GM12878 (cell line): ENCODE data around the gene ACOT6. TPM values are rescaled to one million over a fixed set of nuclear protein-coding genes. Genes with fewer than 3 reads are reported as not detected.
"Not testable (repeated sequence)": the region's sequence is repeated elsewhere in the genome, so short reads cannot be mapped to it uniquely, and the experiment has no call there.

Experiments used
- ATAC-seq: fragments of 200-7000 bp; cut with Tn5 transposase; 3 replicates; pipeline ENCODE4 v1.9.1; 2020; ENCODE audit warnings: mild to moderate bottlenecking, moderate library complexity
- BruUV-seq: library from RNA; stranded (reverse); fragments of 400-500 nt; replicated peaks from 2 replicates; lab custom pipeline; 2021; lab: Mats Ljungman, UMichigan
- CTCF ChIA-PET: fragments of 300-600 bp; sonication (Branson Sonifier 250); formaldehyde crosslinking; extraction: SDS; loops from one replicate; lab custom pipeline; 2021; ENCODE audit warnings: inconsistent platforms; lab: Yijun Ruan, JAX
- POLR2A ChIA-PET: fragments of 350-600 bp; formaldehyde crosslinking; extraction: SDS; loops from one replicate; lab custom pipeline; 2021; ENCODE audit warnings: inconsistent platforms; lab: Charles Lee
- RAD21 ChIA-PET: fragments of 300-600 bp; sonication (Branson Sonifier 250); formaldehyde crosslinking; loops from one replicate; lab custom pipeline; 2023; ENCODE audit warnings: antibody characterized with exemption; ENCODE audit not compliant: unreplicated experiment; lab: Charles Lee
- SMC1A ChIA-PET: fragments of 300-600 bp; sonication (Branson Sonifier 250); formaldehyde crosslinking; loops from one replicate; lab custom pipeline; 2023; ENCODE audit not compliant: unreplicated experiment, uncharacterized antibody; lab: Charles Lee
- DNase-seq: peaks from one replicate; pipeline ENCODE4 v3.0.0-alpha.2; 2011; ENCODE audit warnings: low read depth, low spot score
- FAIRE-seq: peaks from 3 replicates; lab custom pipeline; 2011; peaks lifted over from hg19 to GRCh38; lab: Jason Lieb, UNC
- H2AFZ ChIP-seq: 2 replicates; pipeline ENCODE4 v1.6.0; 2011; ENCODE audit warnings: low read depth, low read length, control low read depth; ENCODE audit not compliant: control insufficient read depth
- H3K27ac ChIP-seq: 2 replicates; pipeline ENCODE4 v1.5.1; 2011; ENCODE audit warnings: control low read depth; ENCODE audit not compliant: control insufficient read depth, insufficient read depth
- H3K27me3 ChIP-seq, 2 experiments: replicated peaks in 1 of 2; 2 replicates each; pipeline versions ENCODE4 v1.6.0 to v1.6.1; 2011; ENCODE audit warnings: low read length in 1 of 2; ENCODE audit not compliant: control insufficient read depth in 2 of 2, insufficient read depth in 2 of 2
- H3K36me3 ChIP-seq, 2 experiments: 2 replicates each; pipeline ENCODE4 v1.5.1; 2011; ENCODE audit warnings: low read length in 1 of 2; ENCODE audit not compliant: control insufficient read depth in 2 of 2, insufficient read depth in 2 of 2
- H3K4me1 ChIP-seq: 2 replicates; pipeline ENCODE4 v1.6.1; 2011; ENCODE audit warnings: mild to moderate bottlenecking, low read length, moderate library complexity, mixed read lengths; ENCODE audit not compliant: control insufficient read depth, insufficient read depth
- H3K4me2 ChIP-seq: 2 replicates; pipeline ENCODE4 v1.6.0; 2011; ENCODE audit warnings: control low read depth; ENCODE audit not compliant: control insufficient read depth, insufficient read depth
- H3K4me3 ChIP-seq: fragments of 200-600 bp; sonication (generic); 2 replicates; pipeline ENCODE4 v1.5.1; 2016
- H3K79me2 ChIP-seq: 2 replicates; pipeline ENCODE4 v1.6.0; 2011; ENCODE audit warnings: low read length; ENCODE audit not compliant: control insufficient read depth, insufficient read depth
- H3K9ac ChIP-seq: 2 replicates; pipeline ENCODE4 v1.8.0; 2011; ENCODE audit warnings: low read length, control low read depth, mixed read lengths; ENCODE audit not compliant: control insufficient read depth, insufficient read depth
- H3K9me3 ChIP-seq: replicated peaks from 3 replicates; pipeline ENCODE4 v1.5.1; 2011; ENCODE audit warnings: mild to moderate bottlenecking, low read length; ENCODE audit not compliant: control insufficient read depth, insufficient read depth
- H4K20me1 ChIP-seq: 2 replicates; pipeline ENCODE4 v1.6.0; 2011; ENCODE audit not compliant: control insufficient read depth, insufficient read depth
- DPF2 ChIP-seq: fragments of 450-650 bp; IDR thresholded peaks from 2 replicates; pipeline ENCODE4 v1.6.1; 2017; ENCODE audit warnings: mild to moderate bottlenecking
- IRF4 ChIP-seq: IDR thresholded peaks from 2 replicates; pipeline ENCODE4 v1.6.1; 2011; ENCODE audit warnings: low read depth, low read length
- MTA3 ChIP-seq: IDR thresholded peaks from 2 replicates; pipeline ENCODE4 v1.6.1; 2012; ENCODE audit warnings: low read length, inconsistent platforms, borderline replicate concordance
- NFXL1 ChIP-seq: fragments of 450-650 bp; IDR thresholded peaks from 2 replicates; pipeline ENCODE4 v1.6.1; 2017; ENCODE audit warnings: antibody characterized with exemption, mild to moderate bottlenecking, borderline replicate concordance
- NR2C2 ChIP-seq: IDR thresholded peaks from 2 replicates; pipeline ENCODE4 v1.6.1; 2011; ENCODE audit warnings: borderline replicate concordance, low read depth; ENCODE audit not compliant: control insufficient read depth, insufficient read length
- PML ChIP-seq: IDR thresholded peaks from 2 replicates; pipeline ENCODE4 v1.6.1; 2012; ENCODE audit warnings: low read length, inconsistent platforms
- RUNX3 ChIP-seq: IDR thresholded peaks from 2 replicates; pipeline ENCODE4 v1.6.1; 2012; ENCODE audit warnings: low read length, inconsistent platforms
- ZBTB33 ChIP-seq: fragments of 450-650 bp; IDR thresholded peaks from 2 replicates; pipeline ENCODE4 v1.6.1; 2017; ENCODE audit warnings: mild to moderate bottlenecking
- WGBS: methylation state at CpG from one replicate; pipeline ENCODE4 v1.1.6; 2016; ENCODE audit warnings: low lambda C conversion rate; ENCODE audit not compliant: insufficient replicate concordance, insufficient coverage; ENCODE audit errors: missing lambda C conversion rate; 5-methylcytosine and 5-hydroxymethylcytosine counted together
- in situ Hi-C: fragments of 300-500 bp; cut with MboI; formaldehyde crosslinking; loops from 9 replicates; pipeline ENCODE4 v1.14.3; 2018; ENCODE audit warnings: mixed read lengths
- intact Hi-C: fragments of 100-400 bp; cut with micrococcal nuclease; formaldehyde crosslinking; loops from one replicate; pipeline ENCODE4 v1.14.2; 2022; ENCODE audit not compliant: unreplicated experiment
- polyA plus RNA-seq, 11 experiments: library from polyadenylated mRNA; depleted of rRNA in 4 of 11; unstranded in 6 of 11; stranded (reverse) in 5 of 11; fragments of >200 nt; fragmentation: Nextera tagmentation in 4 of 11; fragmentation: Illumina TruSeq in 1 of 11; extraction: Ambion mirVana in 4 of 11; extraction: Trizol in 1 of 11; gene quantifications; 1 replicate in 1 of 11; 2 replicates in 10 of 11; pipeline versions ENCODE4 v1.2.1 to v1.2.3, GENCODE V29; 2011 to 2016; ENCODE audit warnings: inconsistent platforms in 2 of 11, missing spikeins in 2 of 11, low read depth in 1 of 11
- total RNA-seq, 4 experiments: library from RNA; depleted of rRNA in 3 of 4; stranded (reverse); fragments of >200 nt in 3 of 4; fragmentation: Illumina TruSeq in 1 of 4; extraction: Trizol in 1 of 4; gene quantifications; 2 replicates each; pipeline versions ENCODE4 v1.2.1 to v1.2.3, GENCODE V29; 2013 to 2021

Gene ACOT6
- total and polyA plus RNA-seq, 10 of the 15 experiments (the other 5 are each of a cell fraction or from before 2014, with no cell fraction given): not detected

- intact Hi-C loops: no loop called here
- no TSS peak for BruUV-seq
- POLR2A ChIA-PET: interaction anchor here (0.5 to 0.6 kb wide), 2 partner anchors 25 to 1038 kb away, joined by 4 to 9 read pairs; no protein-coding TSS in a partner anchor
Measured at GRCh38 chr14:73651005-73651404, 38.7 kb downstream of the ACOT6 start.

DNA sequence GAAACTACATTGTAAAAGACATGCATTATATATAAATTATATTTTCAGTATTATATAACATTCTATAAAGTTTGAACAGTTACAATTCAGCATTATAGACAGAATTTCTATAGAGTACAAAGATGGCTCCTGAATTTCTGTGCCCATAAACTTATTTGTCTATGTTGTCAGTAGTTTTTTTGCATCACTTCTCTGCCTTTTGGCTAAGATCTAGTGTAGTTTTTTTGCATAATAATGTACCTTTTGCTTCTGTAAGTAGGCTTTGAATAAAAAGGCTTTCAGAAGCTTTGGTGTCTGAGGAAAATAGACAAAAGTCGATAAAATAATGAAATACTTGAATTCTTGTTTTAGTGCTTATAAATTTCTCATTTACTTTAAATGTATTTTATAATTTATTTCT is 43.5 kb downstream of the ACOT6 start:
- POLR2A ChIA-PET: interaction anchor here (0.6 kb wide), 1 partner anchor 300 kb away, joined by 4 read pairs; no protein-coding TSS in a partner anchor
- Histone ChIP-seq H3K4me1 (no peaks in the 10 kb centered on the region), H3K27me3 (no peaks in the 10 kb centered on the region), H2AFZ (no peak overlapping the region), H3K79me2 (no peaks in the 10 kb centered on the region), H3K4me2 (no peak overlapping the region), H3K9ac (no peak overlapping the region), H3K36me3 (no peaks in the 10 kb centered on the region)
- in situ Hi-C loops (no loop called here), intact Hi-C loops (no loop called here)
- FAIRE-seq (no peak), DNase-seq (no peak), ATAC-seq (no peak)
- no peak for TF ChIP-seq NR2C2
- no peak for TF ChIP-seq ZBTB33
- TF ChIP-seq MTA3: no peak
- no peak for TF ChIP-seq RUNX3
- TF ChIP-seq IRF4: no peak
- no peak for TF ChIP-seq DPF2
- TF ChIP-seq, all 136 proteins: peak for 0
- WGBS: 94% methylated on average over 1 of the region's 1 CpG
- no peaks in the 10 kb centered on the region for H4K20me1 ChIP-seq
- no peaks in the 10 kb centered on the region for H3K9me3 ChIP-seq
- RAD21 ChIA-PET: no interaction called here
- H3K4me3 ChIP-seq: no peak overlapping the region
- no TSS peak for BruUV-seq
- SMC1A ChIA-PET: interaction anchor here (0.6 kb wide), 1 partner anchor 161 kb away, joined by 3 read pairs; no protein-coding TSS in a partner anchor
- H3K27ac ChIP-seq: no peak overlapping the region
- CTCF ChIA-PET: no interaction called here

More at GRCh38 chr14:73651005-73651404, 38.7 kb downstream of the ACOT6 start:
- FAIRE-seq: no peak
- no peak overlapping the region for H3K4me2 ChIP-seq
- no peaks in the 10 kb centered on the region for H3K27me3 ChIP-seq
- CTCF ChIA-PET: no interaction called here
- no peaks in the 10 kb centered on the region for H4K20me1 ChIP-seq
- no peak overlapping the region for H3K9ac ChIP-seq
- H3K27ac ChIP-seq: no peak overlapping the region
- H3K79me2 ChIP-seq: no peaks in the 10 kb centered on the region
- SMC1A ChIA-PET: interaction anchor here (1.1 kb wide), 1 partner anchor 18 kb away, joined by 3 read pairs; no protein-coding TSS in a partner anchor
- no peaks in the 10 kb centered on the region for H3K36me3 ChIP-seq
- TF ChIP-seq NFXL1: no peak
- no peak for TF ChIP-seq PML
- no peak for ATAC-seq
- H3K4me3 ChIP-seq: no peak overlapping the region
- DNase-seq: no peak
- H2AFZ ChIP-seq: no peak overlapping the region
- RAD21 ChIA-PET: no interaction called here
- no peaks in the 10 kb centered on the region for H3K9me3 ChIP-seq
- in situ Hi-C loops: no loop called here
- H3K4me1 ChIP-seq: no peaks in the 10 kb centered on the region

DNA sequence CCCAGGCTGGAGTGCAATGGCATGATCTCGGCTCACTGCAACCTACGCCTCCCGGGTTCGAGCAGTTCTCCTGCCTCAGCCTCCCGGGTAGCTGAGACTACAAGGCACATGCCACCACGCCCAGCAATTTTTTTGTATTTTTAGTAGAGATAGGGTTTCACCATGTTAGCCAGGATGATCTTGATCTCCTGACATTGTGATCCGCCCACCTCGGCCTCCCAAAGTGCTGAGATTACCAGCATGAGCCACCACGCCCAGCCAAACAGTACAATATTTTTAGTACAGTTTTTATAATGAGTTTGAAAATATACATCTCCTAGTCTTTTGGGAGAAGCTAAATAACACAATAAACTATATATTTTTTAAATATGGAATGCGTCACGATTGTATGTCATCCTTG is 46.9 kb downstream of the ACOT6 start:
- H2AFZ ChIP-seq, H3K27ac ChIP-seq, in situ Hi-C loops, H3K9me3 ChIP-seq, FAIRE-seq, CTCF ChIA-PET, intact Hi-C loops, H3K9ac ChIP-seq, ATAC-seq, H3K79me2 ChIP-seq, H3K27me3 ChIP-seq, H3K4me1 ChIP-seq, H3K4me2 ChIP-seq, BruUV-seq, DNase-seq, H3K36me3 ChIP-seq, H3K4me3 ChIP-seq, POLR2A ChIA-PET, H4K20me1 ChIP-seq, RAD21 ChIA-PET: not testable (repeated sequence)
- 89% methylated on average over 11 of the region's 11 CpGs for WGBS
- SMC1A ChIA-PET: interaction anchor here (0.9 kb wide), 1 partner anchor 12 kb away, joined by 6 read pairs; no protein-coding TSS in a partner anchor
